HepG2 (cell line): ENCODE measurements around the gene PDZK1. TPM values are rescaled to one million over a fixed set of nuclear protein-coding genes. Genes with fewer than 3 reads are reported as not detected.

Experiments used
- AGO2 ChIP-seq: fragments of 200-400 bp; formaldehyde crosslinking; optimal IDR thresholded peaks from 2 replicates; pipeline ENCODE3; 2017; ENCODE audit warnings: mild to moderate bottlenecking, low read depth, low read length, moderate library complexity
- CHD4 ChIP-seq: fragments of 200-600 bp; sonication (generic); IDR thresholded peaks from 2 replicates; pipeline ENCODE4 v1.7.0; 2017; ENCODE audit warnings: mild to moderate bottlenecking, low read length, borderline replicate concordance
- ELF1 ChIP-seq: sonication (generic); formaldehyde crosslinking; IDR thresholded peaks from 2 replicates; pipeline ENCODE4 v1.4.0; 2020; ENCODE audit warnings: missing genetic modification reagents
- HNF4A ChIP-seq: sonication (generic); formaldehyde crosslinking; IDR thresholded peaks from 2 replicates; pipeline ENCODE4 v1.4.0; 2020; ENCODE audit warnings: missing genetic modification reagents
- HNRNPL ChIP-seq: fragments of 200-400 bp; formaldehyde crosslinking; IDR thresholded peaks from 2 replicates; pipeline ENCODE4 v1.6.1; 2017; ENCODE audit warnings: mild to moderate bottlenecking, low read depth, low read length
- MAZ ChIP-seq, 2 experiments: sonication (generic) in 1 of 2; formaldehyde crosslinking in 1 of 2; IDR thresholded peaks; 2 replicates each; pipeline versions ENCODE4 v1.5.0 to v1.6.1; 2012 to 2020; ENCODE audit warnings: low read depth in 2 of 2, mild to moderate bottlenecking in 2 of 2, borderline replicate concordance in 1 of 2, improper control_type of control experiment in 1 of 2, low read length in 1 of 2, missing genetic modification reagents in 1 of 2, moderate library complexity in 1 of 2
- MTA3 ChIP-seq: sonication (generic); formaldehyde crosslinking; IDR thresholded peaks from 2 replicates; pipeline ENCODE4 v1.4.0; 2020; ENCODE audit warnings: missing genetic modification reagents
- RARA ChIP-seq: IDR thresholded peaks from 2 replicates; pipeline ENCODE4 v1.6.1; 2016; ENCODE audit warnings: missing genetic modification reagents, missing compliant biosample characterization
- RBM39 ChIP-seq: fragments of 200-400 bp; formaldehyde crosslinking; IDR thresholded peaks from one replicate; pipeline ENCODE4 v1.6.1; 2018; ENCODE audit warnings: antibody characterized with exemption, mild to moderate bottlenecking, low read depth, low read length; ENCODE audit not compliant: poor library complexity, severe bottlenecking
- SKI ChIP-seq: fragments of 450-650 bp; IDR thresholded peaks from one replicate; pipeline ENCODE4 v1.6.1; 2018; ENCODE audit warnings: mild to moderate bottlenecking; ENCODE audit not compliant: partially characterized antibody
- STAG1 ChIP-seq: sonication (generic); formaldehyde crosslinking; IDR thresholded peaks from 2 replicates; pipeline ENCODE4 v1.4.0; 2020; ENCODE audit warnings: missing genetic modification reagents
- TEAD3 ChIP-seq: optimal IDR thresholded peaks from 2 replicates; pipeline ENCODE3; 2016; ENCODE audit warnings: borderline replicate concordance
- ZNF20 ChIP-seq: sonication (generic); formaldehyde crosslinking; IDR thresholded peaks from 2 replicates; pipeline ENCODE4 v1.4.0; 2020; ENCODE audit warnings: mild to moderate bottlenecking, moderate library complexity, missing genetic modification reagents
- ZNF263 ChIP-seq: sonication (generic); formaldehyde crosslinking; IDR thresholded peaks from 2 replicates; pipeline ENCODE4 v1.4.0; 2020; ENCODE audit warnings: missing genetic modification reagents
- ZNF747 ChIP-seq: sonication (generic); formaldehyde crosslinking; IDR thresholded peaks from 2 replicates; pipeline ENCODE4 v1.8.1; 2023; ENCODE audit warnings: missing genetic modification reagents, mild to moderate bottlenecking, borderline replicate concordance
- polyA plus RNA-seq, 8 experiments: library from polyadenylated mRNA; depleted of rRNA in 3 of 8; stranded (reverse) in 7 of 8; unstranded in 1 of 8; fragments of >200 nt; fragmentation: Illumina TruSeq in 4 of 8; extraction: Trizol in 4 of 8; gene quantifications; 2 replicates each; pipeline versions ENCODE4 v1.2.1 to v1.2.3, GENCODE V29; 2011 to 2016; ENCODE audit warnings: low read depth in 4 of 8, missing spikeins in 1 of 8, mixed read lengths in 1 of 8; ENCODE audit not compliant: insufficient read depth in 1 of 8
- total RNA-seq, 5 experiments: library from RNA; depleted of rRNA; stranded (reverse); fragments of >200 nt; fragmentation: Illumina TruSeq; extraction: Trizol; gene quantifications; 2 replicates each; pipeline ENCODE4 v1.2.3, GENCODE V29; 2016; ENCODE audit warnings: low read depth in 1 of 5
- TF ChIP-seq, protein P1 (sequence below): sonication (generic); formaldehyde crosslinking; IDR thresholded peaks from 2 replicates; pipeline ENCODE4 v1.4.0; 2020; ENCODE audit warnings: missing genetic modification reagents
- TF ChIP-seq, protein P2 (sequence below): sonication (generic); formaldehyde crosslinking; conservative IDR thresholded peaks from 2 replicates; pipeline ENCODE4 v1.5.0; 2020; ENCODE audit warnings: missing genetic modification reagents
- TF ChIP-seq, protein P3 (sequence below): sonication (generic); formaldehyde crosslinking; IDR thresholded peaks from 2 replicates; pipeline ENCODE4 v1.9.0; 2022; ENCODE audit warnings: low read depth, missing genetic modification reagents

PDZK1 gene
- total and polyA plus RNA-seq, 2 of the 13 experiments (the other 11 are each of a cell fraction or from before 2014, with no cell fraction given) = 16.2 to 46.4 TPM

DNA sequence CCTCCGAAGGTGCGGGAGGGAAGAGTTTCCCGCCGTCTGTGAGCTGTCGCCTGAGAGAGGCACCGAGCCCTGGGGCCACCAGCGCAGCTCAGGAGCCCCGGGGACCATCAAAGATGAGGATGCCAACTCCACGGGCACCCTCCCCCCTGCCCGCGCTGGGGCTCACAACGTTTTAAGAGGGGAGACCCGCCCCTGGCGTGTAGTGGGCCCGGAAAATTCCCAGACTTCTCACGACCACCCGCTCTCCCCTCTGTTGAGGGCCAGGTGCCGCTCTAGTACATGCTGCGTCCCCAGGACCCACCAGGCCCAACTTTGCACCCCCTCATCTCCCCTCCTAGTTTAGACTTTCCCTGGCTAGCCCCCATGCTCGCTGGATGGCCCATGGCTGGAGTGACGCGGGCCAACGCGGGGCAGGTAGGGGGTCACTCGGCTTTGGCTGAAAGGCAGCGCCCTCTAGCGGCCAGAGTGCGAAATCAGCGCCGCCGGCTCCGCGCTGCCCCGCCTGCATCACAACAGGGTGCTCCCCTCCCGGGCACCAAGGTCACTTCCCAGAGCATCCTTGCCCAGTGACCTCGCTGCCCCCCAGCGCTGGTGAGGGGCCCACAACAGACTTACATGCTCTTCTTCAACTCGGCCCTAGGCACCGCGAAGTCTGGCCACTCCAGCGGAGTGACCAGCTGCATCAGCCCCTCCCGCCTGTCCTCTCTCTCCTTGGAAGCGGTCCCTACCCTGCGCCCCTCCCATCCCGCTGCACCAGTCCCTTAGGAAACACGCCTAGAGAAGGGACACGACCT, 13.9 kb upstream of the PDZK1 start (continued):
- TF ChIP-seq, protein P1, sequence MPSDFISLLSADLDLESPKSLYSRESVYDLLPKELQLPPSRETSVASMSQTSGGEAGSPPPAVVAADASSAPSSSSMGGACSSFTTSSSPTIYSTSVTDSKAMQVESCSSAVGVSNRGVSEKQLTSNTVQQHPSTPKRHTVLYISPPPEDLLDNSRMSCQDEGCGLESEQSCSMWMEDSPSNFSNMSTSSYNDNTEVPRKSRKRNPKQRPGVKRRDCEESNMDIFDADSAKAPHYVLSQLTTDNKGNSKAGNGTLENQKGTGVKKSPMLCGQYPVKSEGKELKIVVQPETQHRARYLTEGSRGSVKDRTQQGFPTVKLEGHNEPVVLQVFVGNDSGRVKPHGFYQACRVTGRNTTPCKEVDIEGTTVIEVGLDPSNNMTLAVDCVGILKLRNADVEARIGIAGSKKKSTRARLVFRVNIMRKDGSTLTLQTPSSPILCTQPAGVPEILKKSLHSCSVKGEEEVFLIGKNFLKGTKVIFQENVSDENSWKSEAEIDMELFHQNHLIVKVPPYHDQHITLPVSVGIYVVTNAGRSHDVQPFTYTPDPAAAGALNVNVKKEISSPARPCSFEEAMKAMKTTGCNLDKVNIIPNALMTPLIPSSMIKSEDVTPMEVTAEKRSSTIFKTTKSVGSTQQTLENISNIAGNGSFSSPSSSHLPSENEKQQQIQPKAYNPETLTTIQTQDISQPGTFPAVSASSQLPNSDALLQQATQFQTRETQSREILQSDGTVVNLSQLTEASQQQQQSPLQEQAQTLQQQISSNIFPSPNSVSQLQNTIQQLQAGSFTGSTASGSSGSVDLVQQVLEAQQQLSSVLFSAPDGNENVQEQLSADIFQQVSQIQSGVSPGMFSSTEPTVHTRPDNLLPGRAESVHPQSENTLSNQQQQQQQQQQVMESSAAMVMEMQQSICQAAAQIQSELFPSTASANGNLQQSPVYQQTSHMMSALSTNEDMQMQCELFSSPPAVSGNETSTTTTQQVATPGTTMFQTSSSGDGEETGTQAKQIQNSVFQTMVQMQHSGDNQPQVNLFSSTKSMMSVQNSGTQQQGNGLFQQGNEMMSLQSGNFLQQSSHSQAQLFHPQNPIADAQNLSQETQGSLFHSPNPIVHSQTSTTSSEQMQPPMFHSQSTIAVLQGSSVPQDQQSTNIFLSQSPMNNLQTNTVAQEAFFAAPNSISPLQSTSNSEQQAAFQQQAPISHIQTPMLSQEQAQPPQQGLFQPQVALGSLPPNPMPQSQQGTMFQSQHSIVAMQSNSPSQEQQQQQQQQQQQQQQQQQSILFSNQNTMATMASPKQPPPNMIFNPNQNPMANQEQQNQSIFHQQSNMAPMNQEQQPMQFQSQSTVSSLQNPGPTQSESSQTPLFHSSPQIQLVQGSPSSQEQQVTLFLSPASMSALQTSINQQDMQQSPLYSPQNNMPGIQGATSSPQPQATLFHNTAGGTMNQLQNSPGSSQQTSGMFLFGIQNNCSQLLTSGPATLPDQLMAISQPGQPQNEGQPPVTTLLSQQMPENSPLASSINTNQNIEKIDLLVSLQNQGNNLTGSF (CRISPR knock-in tag) = 0 out of 2 replicates have a peak, but pooled peaks have one; percentile 29
- TF ChIP-seq MAZ (IDR thresholded peaks at IDR 0.05; ENCODE audit: borderline replicate concordance, low read depth, low read length) (peak; percentile 46; the same call in 1 of the 2 replicates), MAZ (CRISPR knock-in tag; IDR thresholded peaks at IDR 0.05; ENCODE audit: low read depth) (peak; percentile 78), RARA (CRISPR knock-in tag) (0 out of 2 replicates have a peak, but pooled peaks have one; percentile 11), MTA3 (no peak), RBM39 (peak; percentile 59), ZNF263 (peak; percentile 90), AGO2 (peak; percentile 44), ZNF20 (CRISPR knock-in tag) (no peak), TEAD3 (CRISPR knock-in tag) (peak; percentile 34), HNRNPL (0 out of 2 replicates have a peak, but pooled peaks have one; percentile 41), CHD4 (no peak), ZNF747 (CRISPR knock-in tag) (no peak), STAG1 (CRISPR knock-in tag) (peak; percentile 95), SKI (peak; percentile 24), HNF4A (CRISPR knock-in tag) (peak; percentile 30; the same call in 1 of the 2 replicates), ELF1 (0 out of 2 replicates have a peak, but pooled peaks have one; percentile 22)
- TF ChIP-seq, protein P2, sequence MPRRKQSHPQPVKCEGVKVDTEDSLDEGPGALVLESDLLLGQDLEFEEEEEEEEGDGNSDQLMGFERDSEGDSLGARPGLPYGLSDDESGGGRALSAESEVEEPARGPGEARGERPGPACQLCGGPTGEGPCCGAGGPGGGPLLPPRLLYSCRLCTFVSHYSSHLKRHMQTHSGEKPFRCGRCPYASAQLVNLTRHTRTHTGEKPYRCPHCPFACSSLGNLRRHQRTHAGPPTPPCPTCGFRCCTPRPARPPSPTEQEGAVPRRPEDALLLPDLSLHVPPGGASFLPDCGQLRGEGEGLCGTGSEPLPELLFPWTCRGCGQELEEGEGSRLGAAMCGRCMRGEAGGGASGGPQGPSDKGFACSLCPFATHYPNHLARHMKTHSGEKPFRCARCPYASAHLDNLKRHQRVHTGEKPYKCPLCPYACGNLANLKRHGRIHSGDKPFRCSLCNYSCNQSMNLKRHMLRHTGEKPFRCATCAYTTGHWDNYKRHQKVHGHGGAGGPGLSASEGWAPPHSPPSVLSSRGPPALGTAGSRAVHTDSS = 0 out of 2 replicates have a peak, but pooled peaks have one; percentile 32
- TF ChIP-seq, protein P3, sequence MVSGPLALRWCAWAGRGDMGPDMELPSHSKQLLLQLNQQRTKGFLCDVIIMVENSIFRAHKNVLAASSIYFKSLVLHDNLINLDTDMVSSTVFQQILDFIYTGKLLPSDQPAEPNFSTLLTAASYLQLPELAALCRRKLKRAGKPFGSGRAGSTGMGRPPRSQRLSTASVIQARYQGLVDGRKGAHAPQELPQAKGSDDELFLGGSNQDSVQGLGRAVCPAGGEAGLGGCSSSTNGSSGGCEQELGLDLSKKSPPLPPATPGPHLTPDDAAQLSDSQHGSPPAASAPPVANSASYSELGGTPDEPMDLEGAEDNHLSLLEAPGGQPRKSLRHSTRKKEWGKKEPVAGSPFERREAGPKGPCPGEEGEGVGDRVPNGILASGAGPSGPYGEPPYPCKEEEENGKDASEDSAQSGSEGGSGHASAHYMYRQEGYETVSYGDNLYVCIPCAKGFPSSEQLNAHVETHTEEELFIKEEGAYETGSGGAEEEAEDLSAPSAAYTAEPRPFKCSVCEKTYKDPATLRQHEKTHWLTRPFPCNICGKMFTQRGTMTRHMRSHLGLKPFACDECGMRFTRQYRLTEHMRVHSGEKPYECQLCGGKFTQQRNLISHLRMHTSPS (CRISPR knock-in tag) = peak; percentile 82; the same call in 1 of the 2 replicates
